Right atrium auricular region (tissue), 2 donors: ENCODE data around the gene SSU72. TPM values are rescaled to one million over a fixed set of nuclear protein-coding genes. Genes with fewer than 3 reads are reported as not detected.

Source experiments
- DNase-seq: peaks from one replicate; pipeline ENCODE4 v3.0.0-alpha.2; 2019; ENCODE audit warnings: low spot score
- H3K27ac ChIP-seq, 2 donors: fragments of 200-600 bp; sonication (generic); 1 replicate in 1 of 2; 2 replicates in 1 of 2; pipeline ENCODE4 v1.5.1; 2016 to 2019
- H3K27me3 ChIP-seq, 2 donors: fragments of 200-600 bp; sonication (generic); one replicate each; pipeline versions ENCODE4 v1.5.1 to v1.6.0; 2017 to 2019
- H3K36me3 ChIP-seq: fragments of 200-600 bp; sonication (generic); one replicate; pipeline ENCODE4 v1.5.1; 2016
- H3K4me1 ChIP-seq, 2 donors: fragments of 200-600 bp; sonication (generic); one replicate each; pipeline versions ENCODE4 v1.5.1 to v1.6.0; 2017 to 2019
- H3K4me3 ChIP-seq, 2 donors: fragments of 200-600 bp; sonication (generic); 1 replicate in 1 of 2; 2 replicates in 1 of 2; pipeline ENCODE4 v1.5.1; 2017 to 2019; ENCODE audit warnings: mild to moderate bottlenecking in 1 of 2, moderate library complexity in 1 of 2
- H3K9me3 ChIP-seq, 2 donors: fragments of 200-600 bp; sonication (generic); one replicate each; pipeline ENCODE4 v1.5.1; 2019
- total RNA-seq, 2 donors: library from RNA; depleted of rRNA; stranded (reverse); fragments of >200 nt; gene quantifications; one replicate each; pipeline ENCODE4 v1.1.0, GENCODE V29; 2016
- TF ChIP-seq, protein P1 (sequence below), 2 donors: fragments of 200-600 bp; sonication (generic); IDR thresholded peaks; one replicate each; pipeline ENCODE4 v1.5.1; 2019; ENCODE audit warnings: antibody characterized with exemption in 2 of 2

SSU72 gene
- total RNA-seq, 2 donors from 2014 or later = 98.3 to 121 TPM

DNA sequence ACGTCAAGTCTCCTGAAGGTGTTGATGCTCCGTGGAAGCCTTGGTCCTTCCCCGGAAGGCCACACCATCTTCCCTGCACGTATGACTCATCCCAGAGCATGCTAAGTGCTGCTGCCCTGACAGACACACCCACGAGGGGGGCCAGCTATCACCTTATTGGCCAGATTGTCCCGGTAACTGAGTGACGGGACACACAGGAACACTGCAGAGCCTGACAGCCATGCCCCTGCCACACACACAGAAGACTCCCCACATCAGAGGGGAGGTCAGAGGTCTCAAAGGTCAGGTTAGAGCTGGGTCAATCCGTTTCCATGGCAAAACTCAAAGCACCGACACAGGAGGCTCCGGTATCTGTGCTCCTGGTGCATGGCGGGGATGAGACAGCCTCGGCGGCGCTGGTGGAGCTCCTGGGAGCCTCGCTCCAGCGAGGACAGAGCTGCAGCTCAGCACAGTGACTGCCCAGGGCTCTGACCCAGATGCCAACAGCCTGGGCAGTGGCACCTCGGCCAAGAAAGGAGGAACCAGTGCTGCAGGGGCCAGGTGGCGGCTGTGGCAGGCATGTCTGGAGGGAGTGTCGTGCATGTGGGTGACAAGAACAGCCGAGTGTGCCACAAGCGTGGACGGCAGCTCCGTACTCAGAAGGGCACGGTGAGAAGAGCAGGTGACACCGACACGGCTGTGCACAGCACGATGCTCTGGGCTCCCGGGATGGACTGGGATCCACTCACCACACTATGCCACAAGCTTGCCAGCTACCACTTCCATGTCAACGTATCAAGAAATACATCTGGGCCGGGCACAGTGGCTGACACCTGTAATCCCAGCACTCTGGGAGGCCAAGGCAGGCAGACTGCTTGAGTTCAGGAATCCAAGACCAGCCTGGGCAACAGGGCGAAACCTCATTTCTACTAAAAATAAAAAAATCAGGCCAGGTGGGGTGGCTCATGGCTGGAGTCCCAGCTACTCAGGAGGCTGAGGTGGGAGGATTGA, 19.4 kb downstream of the SSU72 start:
- H3K4me3 ChIP-seq = no peak overlapping the region
- H3K4me1 ChIP-seq = peaks cover 0 to 19% of the 10 kb centered on the region in 2 donors
- H3K27ac ChIP-seq = no peak overlapping the region
- TF ChIP-seq, protein P1, sequence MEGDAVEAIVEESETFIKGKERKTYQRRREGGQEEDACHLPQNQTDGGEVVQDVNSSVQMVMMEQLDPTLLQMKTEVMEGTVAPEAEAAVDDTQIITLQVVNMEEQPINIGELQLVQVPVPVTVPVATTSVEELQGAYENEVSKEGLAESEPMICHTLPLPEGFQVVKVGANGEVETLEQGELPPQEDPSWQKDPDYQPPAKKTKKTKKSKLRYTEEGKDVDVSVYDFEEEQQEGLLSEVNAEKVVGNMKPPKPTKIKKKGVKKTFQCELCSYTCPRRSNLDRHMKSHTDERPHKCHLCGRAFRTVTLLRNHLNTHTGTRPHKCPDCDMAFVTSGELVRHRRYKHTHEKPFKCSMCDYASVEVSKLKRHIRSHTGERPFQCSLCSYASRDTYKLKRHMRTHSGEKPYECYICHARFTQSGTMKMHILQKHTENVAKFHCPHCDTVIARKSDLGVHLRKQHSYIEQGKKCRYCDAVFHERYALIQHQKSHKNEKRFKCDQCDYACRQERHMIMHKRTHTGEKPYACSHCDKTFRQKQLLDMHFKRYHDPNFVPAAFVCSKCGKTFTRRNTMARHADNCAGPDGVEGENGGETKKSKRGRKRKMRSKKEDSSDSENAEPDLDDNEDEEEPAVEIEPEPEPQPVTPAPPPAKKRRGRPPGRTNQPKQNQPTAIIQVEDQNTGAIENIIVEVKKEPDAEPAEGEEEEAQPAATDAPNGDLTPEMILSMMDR (IDR thresholded peaks at IDR 0.05) = no peak
- H3K9me3 ChIP-seq = no peaks in the 10 kb centered on the region
- H3K27me3 ChIP-seq = no peaks in the 10 kb centered on the region
- H3K36me3 ChIP-seq = peaks cover 2% of the 10 kb centered on the region
- no peak for DNase-seq

DNA sequence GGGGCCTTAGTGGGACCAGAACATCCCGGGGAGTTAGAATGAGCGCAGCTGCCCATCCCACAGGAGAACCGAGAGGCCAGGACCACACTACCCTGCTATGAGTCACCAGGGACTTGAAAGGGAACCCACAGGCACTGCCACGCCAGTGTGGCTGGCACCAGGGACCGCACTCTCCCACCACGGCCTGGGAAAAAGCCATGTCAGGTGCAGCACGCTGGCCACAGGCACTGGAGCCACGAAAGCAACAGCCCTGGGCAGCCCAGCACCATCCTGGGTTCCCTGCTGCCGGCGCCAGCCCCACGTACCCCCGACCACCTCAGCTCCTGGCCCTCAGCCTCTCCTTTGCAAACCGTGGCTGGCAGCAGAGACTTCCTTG, 20.1 kb downstream of the SSU72 start:
- H3K36me3 ChIP-seq = no peaks in the 10 kb centered on the region
- no peaks in the 10 kb centered on the region for H3K27me3 ChIP-seq
- H3K4me3 ChIP-seq = no peak overlapping the region
- peaks cover 0 to 21% of the 10 kb centered on the region in 2 donors for H3K4me1 ChIP-seq
- TF ChIP-seq, protein P1 (IDR thresholded peaks at IDR 0.05) = no peak
- no peak overlapping the region for H3K27ac ChIP-seq
- no peaks in the 10 kb centered on the region for H3K9me3 ChIP-seq
- DNase-seq = no peak

DNA sequence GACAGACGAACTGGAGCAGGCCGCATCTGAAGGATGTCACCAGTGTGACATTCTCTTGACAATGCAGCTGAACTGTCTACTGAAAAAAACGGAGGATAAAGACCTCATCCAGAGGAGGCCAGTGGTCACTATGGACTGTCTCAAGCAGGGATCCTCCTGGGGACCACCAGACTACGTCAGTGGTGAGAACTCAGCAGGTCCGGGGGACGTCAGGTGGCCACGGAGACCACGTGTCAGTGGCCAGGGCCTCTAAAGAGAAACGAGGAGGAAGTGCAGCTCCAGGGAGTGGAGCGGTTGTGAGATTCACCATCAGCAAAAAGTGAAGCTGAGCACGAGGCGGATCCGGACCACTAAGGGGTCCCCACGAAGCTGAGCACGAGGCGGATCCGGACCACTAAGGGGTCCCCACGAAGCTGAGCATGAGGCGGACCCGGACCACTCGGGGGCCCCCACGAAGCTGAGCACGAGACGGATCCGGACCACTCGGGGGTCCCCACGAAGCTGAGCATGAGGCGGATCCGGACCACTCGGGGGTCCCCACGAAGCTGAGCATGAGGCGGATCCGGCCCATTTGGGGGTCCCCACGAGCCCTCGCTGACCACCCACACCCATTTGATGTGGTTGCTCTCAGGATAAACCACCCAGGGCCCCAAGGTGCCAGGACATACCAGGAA, 20.7 kb downstream of the SSU72 start:
- Histone ChIP-seq H3K9me3 (no peaks in the 10 kb centered on the region), H3K27ac (no peak overlapping the region), H3K4me1 (peaks cover 0 to 21% of the 10 kb centered on the region in 2 donors), H3K36me3 (no peaks in the 10 kb centered on the region), H3K4me3 (no peak overlapping the region), H3K27me3 (no peaks in the 10 kb centered on the region)
- TF ChIP-seq, protein P1 (IDR thresholded peaks at IDR 0.05) = no peak
- DNase-seq = no peak

DNA sequence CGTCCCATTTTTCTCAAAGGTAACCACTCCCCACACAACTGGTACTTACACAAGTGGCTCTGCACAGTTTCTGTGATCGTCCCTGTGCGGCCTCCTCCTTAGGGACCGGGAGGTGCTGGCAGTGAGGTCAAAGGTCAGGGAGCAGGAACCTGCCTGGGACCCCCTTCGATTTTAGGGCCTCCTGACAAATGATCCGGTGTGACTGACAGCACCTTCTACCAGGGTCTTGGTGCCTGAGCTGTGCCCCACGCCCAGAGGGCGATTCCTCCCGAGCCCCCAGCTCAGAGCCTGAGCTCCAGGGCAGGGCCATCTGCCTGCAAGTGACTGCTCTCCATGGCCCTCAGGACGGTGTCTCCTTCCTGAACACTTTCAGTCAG, 22.4 kb downstream of the SSU72 start:
- DNase-seq = no peak
- Histone ChIP-seq H3K36me3 (no peaks in the 10 kb centered on the region), H3K27me3 (no peaks in the 10 kb centered on the region), H3K9me3 (no peaks in the 10 kb centered on the region), H3K4me1 (peaks cover 0 to 21% of the 10 kb centered on the region in 2 donors), H3K4me3 (no peak overlapping the region), H3K27ac (no peak overlapping the region)
- TF ChIP-seq, protein P1 (IDR thresholded peaks at IDR 0.05) = no peak

DNA sequence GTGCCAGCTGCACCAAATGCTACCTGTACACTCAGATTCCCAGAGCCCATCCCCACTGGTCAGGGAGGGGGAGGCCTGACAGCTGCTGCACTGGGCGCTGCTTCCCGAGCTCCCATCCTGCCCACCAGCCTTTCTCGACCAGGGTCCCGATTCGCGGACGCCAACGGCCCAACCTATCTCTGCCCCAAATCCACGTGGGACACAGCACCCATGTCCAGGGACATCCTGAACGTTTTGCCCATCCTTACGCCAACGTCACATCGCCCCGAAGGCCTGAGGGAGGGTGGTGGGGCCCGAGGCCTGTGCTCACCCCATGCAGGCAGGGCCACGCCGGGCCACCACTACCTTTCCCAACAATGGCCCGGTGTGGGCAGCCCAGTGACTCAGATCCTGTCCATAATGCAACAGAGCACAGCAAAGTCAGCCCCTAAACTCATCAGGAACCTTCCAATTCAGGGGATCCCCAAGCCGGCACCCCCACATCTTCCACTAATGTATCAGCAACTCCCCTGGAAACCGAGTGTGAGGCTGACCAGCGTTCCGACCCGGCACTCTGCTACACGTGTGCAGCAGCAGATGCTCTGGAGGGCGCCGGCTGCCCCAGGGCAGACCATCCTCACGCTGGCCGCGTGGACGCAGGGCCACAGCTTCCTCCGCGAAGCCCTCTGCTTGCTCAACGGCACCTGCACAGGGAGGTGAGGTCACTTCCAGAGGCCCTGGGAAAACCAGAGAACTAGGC, 23.0 kb downstream of the SSU72 start:
- Histone ChIP-seq H3K36me3 (no peaks in the 10 kb centered on the region), H3K27me3 (no peaks in the 10 kb centered on the region), H3K4me3 (no peak overlapping the region), H3K9me3 (no peaks in the 10 kb centered on the region), H3K27ac (no peak overlapping the region), H3K4me1 (peaks cover 0 to 21% of the 10 kb centered on the region in 2 donors)
- no peak for DNase-seq
- TF ChIP-seq, protein P1 (IDR thresholded peaks at IDR 0.05) = no peak
